Esophagus muscularis mucosa (tissue), 4 donors: ENCODE results near the gene UBQLN4. TPM values are rescaled to one million over a fixed set of nuclear protein-coding genes. Genes with fewer than 3 reads are reported as not detected.
A peak's percentile ranks its signal among the peaks of the same experiment; 100 is the strongest.

ENCODE experiments used
- DNase-seq: peaks from one replicate; pipeline ENCODE4 v3.0.0-alpha.2; 2017; ENCODE audit errors: extremely low spot score
- H3K27ac ChIP-seq, 4 donors: fragments of 200-600 bp; sonication (generic); replicated peaks in 1 of 4; 1 replicate in 3 of 4; 2 replicates in 1 of 4; pipeline ENCODE4 v1.5.1; 2016 to 2019; ENCODE audit warnings: mild to moderate bottlenecking in 1 of 4
- H3K27me3 ChIP-seq, 4 donors: fragments of 200-600 bp; sonication (generic); one replicate each; pipeline versions ENCODE4 v1.5.1 to v1.6.0; 2016 to 2019
- H3K36me3 ChIP-seq, 4 donors: fragments of 200-600 bp; sonication (generic); one replicate each; pipeline ENCODE4 v1.5.1; 2016 to 2019
- H3K4me1 ChIP-seq, 4 donors: fragments of 200-600 bp; sonication (generic); one replicate each; pipeline ENCODE4 v1.5.1; 2016 to 2019
- H3K4me3 ChIP-seq, 4 donors: fragments of 200-600 bp; sonication (generic); 1 replicate in 2 of 4; 2 replicates in 2 of 4; pipeline ENCODE4 v1.5.1; 2016 to 2019; ENCODE audit warnings: mild to moderate bottlenecking in 4 of 4, moderate library complexity in 1 of 4
- H3K9me3 ChIP-seq, 4 donors: fragments of 200-600 bp; sonication (generic); 1 replicate in 3 of 4; 2 replicates in 1 of 4; pipeline ENCODE4 v1.5.1; 2016 to 2019
- EP300 ChIP-seq: sonication (generic); formaldehyde crosslinking; IDR thresholded peaks from one replicate; pipeline ENCODE4 v1.6.1; 2017; ENCODE audit warnings: antibody characterized with exemption
- POLR2A ChIP-seq: fragments of 450-650 bp; IDR thresholded peaks from one replicate; pipeline ENCODE4 v1.6.1; 2017; ENCODE audit warnings: antibody characterized with exemption, moderate library complexity, mild to moderate bottlenecking, low read depth
- POLR2AphosphoS5 ChIP-seq, 2 donors: sonication (generic); formaldehyde crosslinking; IDR thresholded peaks; one replicate each; pipeline ENCODE4 v1.6.1; 2017; ENCODE audit warnings: antibody characterized with exemption in 2 of 2
- WGBS: methylation state at CpG from one replicate; pipeline ENCODE4 v1.1.5; 2018; 5-methylcytosine and 5-hydroxymethylcytosine counted together
- intact Hi-C: fragments of 100-400 bp; cut with DNase I; formaldehyde crosslinking; loops from one replicate; pipeline ENCODE4 v1.15.1; 2023
- total RNA-seq, 4 donors: library from RNA; depleted of rRNA; stranded (reverse); fragments of >200 nt; gene quantifications; one replicate each; pipeline versions ENCODE4 v1.1.0 to v1.2.1, GENCODE V29; 2016
- TF ChIP-seq, protein P1 (sequence below), 3 experiments: fragments of 200-600 bp in 2 of 3; fragments of 450-650 bp in 1 of 3; sonication (generic) in 2 of 3; IDR thresholded peaks; one replicate each; pipeline ENCODE4 v1.5.1; 2017 to 2019; ENCODE audit warnings: antibody characterized with exemption in 3 of 3, mild to moderate bottlenecking in 2 of 3, moderate library complexity in 1 of 3

Gene UBQLN4
- total RNA-seq, 4 donors from 2014 or later, result 17.4 to 33.3 (median 26.0) TPM

DNA sequence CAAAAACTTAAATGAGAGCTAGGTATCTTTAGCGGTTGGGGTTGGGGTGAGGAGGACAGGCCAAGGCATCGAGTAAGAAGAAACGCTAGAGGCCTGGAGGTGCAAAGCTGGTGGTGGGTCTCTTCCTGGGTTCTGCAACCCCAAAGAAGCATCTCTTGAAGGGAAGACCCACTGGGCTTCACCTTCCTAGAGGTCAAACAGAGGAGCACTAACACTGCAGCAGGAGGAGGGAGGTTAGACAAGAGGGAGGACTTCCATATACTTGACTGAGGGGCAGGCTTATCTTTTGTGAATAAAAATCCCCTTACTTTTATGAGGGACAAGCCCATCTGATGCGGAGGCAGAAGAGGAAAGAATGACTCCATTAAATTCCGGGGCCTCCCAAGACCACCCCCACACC, 26.2 kb upstream of the UBQLN4 start:
- Histone ChIP-seq H3K27me3 (no peaks in the 10 kb centered on the region), H3K4me1 (peaks cover 26 to 60% (median 43%) of the 10 kb centered on the region in 4 donors), H3K27ac (no peak overlapping the region), H3K36me3 (no peaks in the 10 kb centered on the region), H3K4me3 (no peak overlapping the region), H3K9me3 (no peaks in the 10 kb centered on the region)
- intact Hi-C loops, result no loop called here
- TF ChIP-seq POLR2AphosphoS5 (IDR thresholded peaks at IDR 0.05), result no peak
- WGBS, result 83% methylated on average over 5 of the region's 5 CpGs
- DNase-seq, result no peak

DNA sequence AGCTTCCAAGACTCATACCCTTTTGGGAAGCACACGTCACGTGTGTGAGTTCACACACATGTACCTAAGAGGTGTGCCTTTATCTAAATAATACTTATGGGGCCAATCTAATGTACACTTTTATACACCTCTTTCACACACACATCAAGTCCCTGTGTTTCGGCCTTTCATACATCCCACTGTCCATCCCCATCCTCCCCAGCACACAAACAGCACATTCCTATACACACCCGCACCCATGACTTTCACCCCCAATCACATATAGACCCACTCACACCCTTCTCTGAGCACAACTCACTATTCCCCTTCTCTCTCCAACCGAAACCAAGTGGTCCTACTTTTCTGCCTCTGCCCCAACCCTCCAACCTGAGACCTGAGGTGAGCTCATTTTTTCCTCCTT, 25.1 kb upstream of the UBQLN4 start:
- TF ChIP-seq POLR2A (no peak), POLR2AphosphoS5 (IDR thresholded peaks at IDR 0.05) (no peak), EP300 (no peak)
- TF ChIP-seq, protein P1, sequence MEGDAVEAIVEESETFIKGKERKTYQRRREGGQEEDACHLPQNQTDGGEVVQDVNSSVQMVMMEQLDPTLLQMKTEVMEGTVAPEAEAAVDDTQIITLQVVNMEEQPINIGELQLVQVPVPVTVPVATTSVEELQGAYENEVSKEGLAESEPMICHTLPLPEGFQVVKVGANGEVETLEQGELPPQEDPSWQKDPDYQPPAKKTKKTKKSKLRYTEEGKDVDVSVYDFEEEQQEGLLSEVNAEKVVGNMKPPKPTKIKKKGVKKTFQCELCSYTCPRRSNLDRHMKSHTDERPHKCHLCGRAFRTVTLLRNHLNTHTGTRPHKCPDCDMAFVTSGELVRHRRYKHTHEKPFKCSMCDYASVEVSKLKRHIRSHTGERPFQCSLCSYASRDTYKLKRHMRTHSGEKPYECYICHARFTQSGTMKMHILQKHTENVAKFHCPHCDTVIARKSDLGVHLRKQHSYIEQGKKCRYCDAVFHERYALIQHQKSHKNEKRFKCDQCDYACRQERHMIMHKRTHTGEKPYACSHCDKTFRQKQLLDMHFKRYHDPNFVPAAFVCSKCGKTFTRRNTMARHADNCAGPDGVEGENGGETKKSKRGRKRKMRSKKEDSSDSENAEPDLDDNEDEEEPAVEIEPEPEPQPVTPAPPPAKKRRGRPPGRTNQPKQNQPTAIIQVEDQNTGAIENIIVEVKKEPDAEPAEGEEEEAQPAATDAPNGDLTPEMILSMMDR (IDR thresholded peaks at IDR 0.05), result no peak
- DNase-seq, result no peak
- Histone ChIP-seq H3K4me3 (no peak overlapping the region), H3K27me3 (no peaks in the 10 kb centered on the region), H3K9me3 (no peaks in the 10 kb centered on the region), H3K36me3 (no peaks in the 10 kb centered on the region), H3K27ac (no peak overlapping the region), H3K4me1 (peaks cover 26 to 51% (median 40%) of the 10 kb centered on the region in 4 donors)
- 89% methylated on average over 5 of the region's 5 CpGs for WGBS
- intact Hi-C loops, result no loop called here

DNA sequence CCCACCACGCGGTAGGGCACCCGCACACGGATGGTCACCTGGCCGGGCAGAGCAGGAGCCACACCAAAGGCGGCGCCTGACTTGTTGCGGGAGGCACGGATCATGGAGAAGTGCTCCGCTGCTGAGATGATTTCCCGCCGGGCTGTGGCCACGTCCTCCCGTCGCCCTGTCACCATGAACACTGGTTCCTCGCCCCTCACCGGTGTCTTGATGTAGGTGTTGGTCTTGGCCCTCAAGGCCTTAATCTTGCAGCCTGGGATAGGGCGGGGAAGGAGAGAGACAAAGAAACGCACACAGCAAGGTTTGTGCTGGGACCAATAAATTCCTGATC, 23.8 kb upstream of the UBQLN4 start:
- DNase-seq, result no peak
- intact Hi-C loops, result no loop called here
- 91% methylated on average over 10 of the region's 19 CpGs for WGBS
- Histone ChIP-seq H3K4me1 (peaks cover 18 to 41% (median 31%) of the 10 kb centered on the region in 4 donors), H3K27me3 (no peaks in the 10 kb centered on the region), H3K9me3 (no peaks in the 10 kb centered on the region), H3K27ac (peak overlapping the region in 3 of 4 donors; percentile 54 to 70 (median 63)), H3K4me3 (peak overlapping the region in 3 of 4 donors; percentile 58 to 71 (median 62)), H3K36me3 (no peaks in the 10 kb centered on the region)
- TF ChIP-seq EP300 (no peak), POLR2AphosphoS5 (IDR thresholded peaks at IDR 0.05) (no peak), POLR2A (no peak)
- TF ChIP-seq, protein P1 (IDR thresholded peaks at IDR 0.05), result no peak

DNA sequence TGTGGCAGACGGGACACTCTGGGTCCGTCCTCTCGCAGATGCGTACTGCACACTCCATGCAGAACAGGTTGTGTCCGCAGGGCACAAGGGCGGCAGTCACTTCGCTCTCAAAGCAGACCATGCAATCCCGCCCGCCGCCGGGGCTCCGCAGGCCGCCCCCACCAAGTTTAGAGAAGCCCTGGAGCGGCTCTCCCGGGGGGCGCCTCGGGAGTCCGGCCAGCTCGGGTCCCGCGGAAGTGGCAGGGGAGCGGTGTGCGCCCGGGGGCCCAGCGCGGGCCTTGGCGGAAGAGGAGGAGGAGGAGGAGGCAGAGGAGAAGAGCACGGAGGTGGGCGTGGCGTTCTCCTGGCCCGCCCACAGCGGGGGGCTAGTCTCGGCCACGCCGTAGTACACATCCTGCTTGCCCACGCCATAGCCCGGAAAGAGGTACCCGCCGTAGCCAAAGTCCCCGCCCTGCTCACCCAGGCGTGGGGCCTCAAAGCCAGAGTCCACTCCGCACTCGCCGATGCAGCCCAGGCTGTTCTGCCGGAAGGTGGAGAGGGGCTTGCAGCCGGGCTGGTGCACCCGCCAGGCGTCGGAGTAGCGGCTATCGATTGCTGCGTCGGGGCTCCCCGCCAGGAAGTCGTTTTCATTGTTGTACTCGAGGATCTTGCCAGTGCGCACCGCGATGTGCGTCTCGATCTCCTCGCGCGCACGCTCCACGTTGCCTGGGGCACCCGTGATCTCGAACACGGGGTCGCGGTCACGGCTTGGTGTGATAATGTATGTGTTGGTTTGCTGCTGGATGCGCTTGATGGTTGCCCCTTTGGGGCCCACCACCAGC, 23.2 kb upstream of the UBQLN4 start:
- 44% methylated on average over 6 of the region's 73 CpGs for WGBS
- no peak for DNase-seq
- H3K27ac ChIP-seq, result peak overlapping the region; percentile 36 to 70 (median 58)
- peaks cover 14 to 36% (median 26%) of the 10 kb centered on the region in 4 donors for H3K4me1 ChIP-seq
- H3K36me3 ChIP-seq, result no peaks in the 10 kb centered on the region
- intact Hi-C loops, result no loop called here
- no peak for TF ChIP-seq POLR2A
- TF ChIP-seq POLR2AphosphoS5 (IDR thresholded peaks at IDR 0.05), result peak in 1 of 2 donors; percentile 77
- TF ChIP-seq, protein P1 (IDR thresholded peaks at IDR 0.05), result peak in 1 of 3 experiments; percentile 5
- H3K4me3 ChIP-seq, result peak overlapping the region; percentile 58 to 71 (median 60)
- H3K9me3 ChIP-seq, result no peaks in the 10 kb centered on the region
- H3K27me3 ChIP-seq, result no peaks in the 10 kb centered on the region

DNA sequence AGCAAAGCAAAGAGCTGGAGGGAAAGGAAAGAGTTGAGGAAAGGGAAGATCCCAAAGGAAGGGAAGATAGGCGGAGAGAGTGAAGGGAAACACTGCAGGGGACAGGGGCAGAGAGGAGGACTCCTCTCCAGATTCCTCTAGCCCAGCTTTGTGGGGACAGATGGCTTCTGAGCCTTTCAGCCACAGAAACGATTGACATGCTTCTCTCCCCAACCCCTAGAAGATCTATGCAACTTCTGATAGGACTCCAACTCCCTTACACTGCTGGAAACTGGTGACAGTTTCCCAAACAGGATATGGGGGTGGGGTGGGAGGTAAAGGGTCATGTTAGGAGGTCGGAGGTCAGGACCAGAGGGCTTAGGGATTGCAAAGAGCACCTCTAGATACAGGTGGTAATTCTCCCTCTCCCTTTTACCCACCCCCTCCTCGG, 22.2 kb upstream of the UBQLN4 start:
- Histone ChIP-seq H3K36me3 (no peaks in the 10 kb centered on the region), H3K9me3 (no peaks in the 10 kb centered on the region), H3K27me3 (peaks cover 0 to 6% (median 0%) of the 10 kb centered on the region in 4 donors), H3K4me1 (peaks cover 9 to 25% (median 17%) of the 10 kb centered on the region in 4 donors), H3K4me3 (peak overlapping the region; percentile 58 to 71 (median 60)), H3K27ac (peak overlapping the region in 1 of 4 donors; percentile 70)
- WGBS, result 69% methylated on average over 4 of the region's 4 CpGs
- intact Hi-C loops, result no loop called here
- no peak for TF ChIP-seq EP300
- TF ChIP-seq, protein P1 (IDR thresholded peaks at IDR 0.05), result no peak
- TF ChIP-seq POLR2A, result no peak
- no peak for TF ChIP-seq POLR2AphosphoS5 (IDR thresholded peaks at IDR 0.05)
- DNase-seq, result no peak
